H9 (cell line): Measurements from ENCODE around the gene ABCA12. TPM values are rescaled to one million over a fixed set of nuclear protein-coding genes. Genes with fewer than 3 reads are reported as not detected.
"Not testable (repeated sequence)": the region's sequence is repeated elsewhere in the genome, so short reads cannot be mapped to it uniquely, and the experiment has no call there.

Experiments used
- DNase-seq: peaks from one replicate; pipeline ENCODE4 v3.0.0-alpha.2; 2017
- H2AFZ ChIP-seq: one replicate; pipeline ENCODE4 v1.6.1; 2013; ENCODE audit warnings: mild to moderate bottlenecking, low read length, control low read depth, moderate library complexity
- H2AK5ac ChIP-seq: 2 replicates; pipeline ENCODE4 v1.6.1; 2013; ENCODE audit warnings: low read length, control low read depth, mixed read lengths; ENCODE audit not compliant: insufficient read length
- H2BK120ac ChIP-seq: one replicate; pipeline ENCODE4 v1.6.1; 2013; ENCODE audit warnings: low read depth, mild to moderate bottlenecking, low read length, control low read depth, inconsistent platforms; ENCODE audit not compliant: poor library complexity, severe bottlenecking
- H2BK12ac ChIP-seq: 2 replicates; pipeline ENCODE4 v1.6.1; 2013; ENCODE audit warnings: low read length, control low read depth, mixed read lengths, low read depth; ENCODE audit not compliant: insufficient read length
- H2BK15ac ChIP-seq: 2 replicates; pipeline ENCODE4 v1.6.1; 2013; ENCODE audit warnings: low read depth, low read length, control low read depth
- H2BK20ac ChIP-seq: one replicate; pipeline ENCODE4 v1.6.1; 2013; ENCODE audit warnings: low read depth, mild to moderate bottlenecking, low read length, control low read depth, inconsistent platforms; ENCODE audit not compliant: poor library complexity, severe bottlenecking
- H2BK5ac ChIP-seq: 2 replicates; pipeline ENCODE4 v1.6.1; 2013; ENCODE audit warnings: low read length, control low read depth, mixed read lengths; ENCODE audit not compliant: insufficient read length
- H3K14ac ChIP-seq: 2 replicates; pipeline ENCODE4 v1.6.1; 2013; ENCODE audit warnings: low read length, control low read depth; ENCODE audit not compliant: insufficient read depth
- H3K18ac ChIP-seq: 2 replicates; pipeline ENCODE4 v1.6.1; 2013; ENCODE audit warnings: low read depth, mild to moderate bottlenecking, mixed read lengths, low read length, control low read depth; ENCODE audit not compliant: insufficient read length
- H3K23ac ChIP-seq: 2 replicates; pipeline ENCODE4 v1.6.1; 2013; ENCODE audit warnings: low read length, control low read depth, mixed read lengths, low read depth; ENCODE audit not compliant: insufficient read length
- H3K23me2 ChIP-seq: 2 replicates; pipeline ENCODE4 v1.6.1; 2013; ENCODE audit warnings: low read depth, mild to moderate bottlenecking, mixed read lengths, low read length, control low read depth; ENCODE audit not compliant: insufficient read length, poor library complexity, severe bottlenecking
- H3K27ac ChIP-seq: 2 replicates; pipeline ENCODE4 v1.5.1; 2013; ENCODE audit warnings: low read length, control low read depth, mixed read lengths, low read depth; ENCODE audit not compliant: insufficient read length
- H3K27me3 ChIP-seq: 2 replicates; pipeline ENCODE4 v1.6.1; 2013; ENCODE audit warnings: low read length, control low read depth, inconsistent platforms; ENCODE audit not compliant: insufficient read depth
- H3K4ac ChIP-seq: 2 replicates; pipeline ENCODE4 v1.6.1; 2013; ENCODE audit warnings: low read depth, mild to moderate bottlenecking, control low read depth, inconsistent platforms, low read length, moderate library complexity
- H3K4me1 ChIP-seq: 2 replicates; pipeline ENCODE4 v1.6.1; 2013; ENCODE audit warnings: low read length, control low read depth, inconsistent platforms; ENCODE audit not compliant: insufficient read depth
- H3K4me2 ChIP-seq: 2 replicates; pipeline ENCODE4 v1.6.1; 2013; ENCODE audit warnings: low read length, control low read depth, mixed read lengths; ENCODE audit not compliant: insufficient read length, insufficient read depth
- H3K56ac ChIP-seq: 2 replicates; pipeline ENCODE4 v1.6.1; 2013; ENCODE audit warnings: low read depth, mild to moderate bottlenecking, mixed read lengths, low read length, control low read depth; ENCODE audit not compliant: insufficient read length
- H3K79me1 ChIP-seq: 2 replicates; pipeline ENCODE4 v1.6.1; 2013; ENCODE audit warnings: low read depth, mild to moderate bottlenecking, moderate library complexity, low read length, control low read depth, inconsistent platforms; ENCODE audit not compliant: insufficient read depth, poor library complexity, severe bottlenecking
- H3K79me2 ChIP-seq: 2 replicates; pipeline ENCODE4 v1.6.1; 2013; ENCODE audit warnings: low read length, control low read depth, inconsistent platforms; ENCODE audit not compliant: insufficient read depth
- H3K9ac ChIP-seq: 2 replicates; pipeline ENCODE4 v1.6.1; 2013; ENCODE audit warnings: low read length, control low read depth, mixed read lengths; ENCODE audit not compliant: insufficient read length; ENCODE audit errors: extremely low read depth
- H3K9me3 ChIP-seq: one replicate; pipeline ENCODE4 v1.6.1; 2013; ENCODE audit warnings: low read depth, low read length, inconsistent platforms; ENCODE audit not compliant: control insufficient read depth
- H3T11ph ChIP-seq: one replicate; pipeline ENCODE4 v1.6.1; 2013; ENCODE audit warnings: mild to moderate bottlenecking, low read length, control low read depth, inconsistent platforms
- H4K20me1 ChIP-seq: one replicate; pipeline ENCODE4 v1.6.1; 2013; ENCODE audit not compliant: control insufficient read depth, insufficient read length, insufficient read depth
- H4K5ac ChIP-seq: 2 replicates; pipeline ENCODE4 v1.6.1; 2013; ENCODE audit warnings: low read depth, mild to moderate bottlenecking, mixed read lengths, low read length, control low read depth; ENCODE audit not compliant: insufficient read length
- H4K8ac ChIP-seq: replicated peaks from 2 replicates; pipeline ENCODE4 v1.6.1; 2013; ENCODE audit warnings: low read length, control low read depth, mixed read lengths, low read depth; ENCODE audit not compliant: insufficient read length
- H4K91ac ChIP-seq: 2 replicates; pipeline ENCODE4 v1.6.1; 2013; ENCODE audit warnings: low read depth, mild to moderate bottlenecking, moderate library complexity, mixed read lengths, low read length, control low read depth; ENCODE audit not compliant: insufficient read length
- H3K27ac Mint-ChIP-seq, 3 experiments: 2 replicates in 2 of 3; 3 replicates in 1 of 3; pipeline ENCODE4 v1.8.0; 2020 to 2021; ENCODE audit warnings: mixed read lengths in 3 of 3, mild to moderate bottlenecking in 1 of 3, moderate library complexity in 1 of 3
- H3K27me3 Mint-ChIP-seq: 2 replicates; pipeline ENCODE4 v1.8.0; 2021; ENCODE audit warnings: low read depth, mild to moderate bottlenecking, moderate library complexity, mixed read lengths
- H3K36me3 Mint-ChIP-seq, 3 experiments: 2 replicates in 2 of 3; 3 replicates in 1 of 3; pipeline ENCODE4 v1.8.0; 2020 to 2021; ENCODE audit warnings: low read depth in 3 of 3, mixed read lengths in 3 of 3; ENCODE audit not compliant: insufficient read depth in 1 of 3
- H3K4me1 Mint-ChIP-seq, 2 experiments: 2 replicates each; pipeline ENCODE4 v1.8.0; 2020; ENCODE audit warnings: mixed read lengths in 2 of 2
- H3K4me3 Mint-ChIP-seq, 2 experiments: 2 replicates in 1 of 2; 3 replicates in 1 of 2; pipeline ENCODE4 v1.8.0; 2020 to 2021; ENCODE audit warnings: mild to moderate bottlenecking in 2 of 2, mixed read lengths in 2 of 2, moderate library complexity in 1 of 2
- H3K9me3 Mint-ChIP-seq, 2 experiments: 2 replicates in 1 of 2; 3 replicates in 1 of 2; pipeline ENCODE4 v1.8.0; 2020; ENCODE audit warnings: mild to moderate bottlenecking in 2 of 2, mixed read lengths in 2 of 2, moderate library complexity in 1 of 2
- CTCF ChIP-seq: fragments of 200-600 bp; sonication (generic); conservative IDR thresholded peaks from 3 replicates; pipeline ENCODE4 v1.8.0; 2021; ENCODE audit warnings: antibody characterized with exemption, mild to moderate bottlenecking
- WGBS: extraction: QIAGEN DNeasy Blood & Tissue Kit; methylation state at CpG from one replicate; pipeline ENCODE4 v1.1.7; 2013; ENCODE audit warnings: missing lambda C conversion rate, low lambda C conversion rate, mixed read lengths; ENCODE audit not compliant: insufficient read length; ENCODE audit errors: extremely low coverage; 5-methylcytosine and 5-hydroxymethylcytosine counted together
- total RNA-seq: library from RNA; stranded (reverse); gene quantifications from 2 replicates; pipeline ENCODE4 v1.2.1, GENCODE V29; 2021

The ABCA12 gene
- total RNA-seq, 1 experiment from 2014 or later = not detected

- Mint-ChIP-seq H3K4me3 (no peak overlapping the region), H3K9me3 (no peaks in the 10 kb centered on the region), H3K27me3 (no peaks in the 10 kb centered on the region), H3K27ac (no peak overlapping the region), H3K4me1 (peaks cover 0 to 3% of the 10 kb centered on the region in 2 experiments; a peak in 1 of 4 replicates), H3K36me3 (no peaks in the 10 kb centered on the region)
- Histone ChIP-seq H4K8ac (no peak overlapping the region), H3K4ac (no peak overlapping the region), H2BK5ac (no peak overlapping the region), H3K23ac (no peak overlapping the region), H3T11ph (no peak overlapping the region), H2AK5ac (no peak overlapping the region), H3K4me2 (no peak overlapping the region), H2BK120ac (no peak overlapping the region), H2BK12ac (no peak overlapping the region), H3K9me3 (no peaks in the 10 kb centered on the region), H3K27ac (no peak overlapping the region), H2AFZ (no peak overlapping the region), H4K20me1 (no peaks in the 10 kb centered on the region), H3K79me2 (no peaks in the 10 kb centered on the region), H3K4me1 (no peaks in the 10 kb centered on the region), H2BK20ac (no peak overlapping the region), H3K27me3 (no peaks in the 10 kb centered on the region), H3K23me2 (no peaks in the 10 kb centered on the region), H3K56ac (no peak overlapping the region), H3K14ac (no peak overlapping the region), H3K79me1 (no peaks in the 10 kb centered on the region), H4K5ac (no peak overlapping the region), H4K91ac (no peak overlapping the region), H3K9ac (no peak overlapping the region), H2BK15ac (no peak overlapping the region), H3K18ac (no peak overlapping the region)
- no peak for TF ChIP-seq CTCF
- DNase-seq = no peak
- no CpG with 5 or more reads among the region's 3 CpGs for WGBS
Observed at GRCh38 chr2:215171151-215171550, 32.7 kb upstream of the ABCA12 start.

GRCh38 chr2:215166505-215166904 lies 28.1 kb upstream of the ABCA12 start:
- H3K23me2 ChIP-seq, H2BK5ac ChIP-seq, H3K27ac ChIP-seq, H3K4me1 Mint-ChIP-seq, H3K27me3 ChIP-seq, H2BK20ac ChIP-seq, H3K27me3 Mint-ChIP-seq, DNase-seq, H3K27ac Mint-ChIP-seq, H4K20me1 ChIP-seq, H3K9me3 ChIP-seq, H3T11ph ChIP-seq, H3K79me2 ChIP-seq, H3K4me1 ChIP-seq, H3K14ac ChIP-seq, H3K56ac ChIP-seq, H4K5ac ChIP-seq, H3K4me2 ChIP-seq, H3K9ac ChIP-seq, H3K79me1 ChIP-seq, H4K91ac ChIP-seq, H2BK12ac ChIP-seq, H2AK5ac ChIP-seq, H2AFZ ChIP-seq, H3K18ac ChIP-seq, H2BK15ac ChIP-seq, H4K8ac ChIP-seq, H3K4me3 Mint-ChIP-seq, H3K4ac ChIP-seq, H2BK120ac ChIP-seq, H3K23ac ChIP-seq: not testable (repeated sequence)
- peaks cover 8 to 21% (median 12%) of the 10 kb centered on the region in 3 experiments for H3K36me3 Mint-ChIP-seq
- WGBS = no CpG with 5 or more reads among the region's 2 CpGs
- peaks cover 22% of the 10 kb centered on the region in 2 experiments for H3K9me3 Mint-ChIP-seq
